HG03045 (cell line): ENCODE measurements around the gene SHISAL1.
"Not testable (repeated sequence)": the region's sequence is repeated elsewhere in the genome, so short reads cannot be mapped to it uniquely, and the experiment has no call there.

Experiments used
- ATAC-seq: cut with Tn5 transposase; IDR thresholded peaks from one replicate; pipeline ENCODE4 v1.9.1; 2021; ENCODE audit warnings: mild to moderate bottlenecking, moderate library complexity; ENCODE audit not compliant: unreplicated experiment

SHISAL1 gene

DNA sequence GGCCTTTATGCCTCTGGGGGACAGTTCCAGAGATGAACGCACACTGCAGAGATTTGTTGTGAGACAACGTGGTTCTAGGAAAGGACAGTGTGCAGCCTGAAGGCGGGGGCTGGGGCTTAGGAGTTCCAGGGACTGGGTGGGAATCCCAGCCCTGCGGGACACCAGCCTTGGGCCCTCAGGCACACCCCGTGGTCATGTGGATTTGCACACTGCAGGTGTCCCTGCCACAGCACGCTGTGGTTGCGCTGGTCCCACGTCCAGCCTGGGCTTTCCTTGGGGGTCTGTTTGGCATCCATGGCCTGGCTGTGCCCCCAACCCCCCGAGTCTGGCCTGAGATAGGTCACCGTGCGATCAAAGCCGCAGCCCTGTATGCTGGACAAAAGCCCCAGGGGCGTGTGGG is 7.3 kb downstream of the SHISAL1 start:
- no peak for ATAC-seq

DNA sequence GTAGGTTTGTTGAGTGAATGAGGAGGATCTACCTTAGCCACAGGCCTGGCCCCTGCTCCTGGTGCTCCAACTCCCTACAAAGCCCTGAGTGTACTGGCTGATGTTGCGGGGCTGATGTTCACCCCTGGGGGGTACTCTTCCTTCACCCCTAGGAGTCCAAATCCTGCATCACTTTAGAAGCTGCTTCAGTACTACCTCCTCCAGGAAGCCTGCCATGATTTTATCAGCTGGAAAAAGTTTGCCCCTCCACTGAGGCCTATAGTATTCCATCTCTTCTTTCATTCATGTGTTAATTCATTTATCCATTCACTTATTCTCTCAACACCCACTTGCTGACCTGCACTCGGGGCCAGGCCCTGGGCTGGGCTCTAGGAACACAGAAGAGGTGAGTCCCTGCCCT is 7.8 kb downstream of the SHISAL1 start:
- ATAC-seq, result no peak

DNA sequence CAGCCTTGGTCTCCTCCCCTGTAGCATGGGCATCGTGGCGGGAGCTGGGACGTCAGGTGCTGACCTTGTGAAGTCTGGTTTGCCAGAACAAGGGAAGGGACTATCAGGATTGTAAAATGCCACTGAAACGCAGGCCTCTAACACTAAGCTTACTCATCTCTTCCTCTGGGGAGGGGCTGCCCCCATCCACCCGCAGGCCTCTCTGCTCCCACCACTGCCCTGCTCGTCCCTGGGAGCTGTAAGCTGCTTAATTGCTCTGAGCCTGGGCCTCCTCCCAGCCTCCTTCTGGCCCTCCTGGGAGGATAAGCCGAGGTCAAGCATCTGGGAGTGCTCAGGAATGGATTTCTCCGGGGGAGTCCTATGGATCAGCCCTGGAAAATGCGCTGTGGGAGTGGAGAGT is 8.4 kb downstream of the SHISAL1 start:
- no peak for ATAC-seq

- ATAC-seq, result not testable (repeated sequence)
Observed at GRCh38 chr22:44302363-44302762, 10.4 kb downstream of the SHISAL1 start.

DNA sequence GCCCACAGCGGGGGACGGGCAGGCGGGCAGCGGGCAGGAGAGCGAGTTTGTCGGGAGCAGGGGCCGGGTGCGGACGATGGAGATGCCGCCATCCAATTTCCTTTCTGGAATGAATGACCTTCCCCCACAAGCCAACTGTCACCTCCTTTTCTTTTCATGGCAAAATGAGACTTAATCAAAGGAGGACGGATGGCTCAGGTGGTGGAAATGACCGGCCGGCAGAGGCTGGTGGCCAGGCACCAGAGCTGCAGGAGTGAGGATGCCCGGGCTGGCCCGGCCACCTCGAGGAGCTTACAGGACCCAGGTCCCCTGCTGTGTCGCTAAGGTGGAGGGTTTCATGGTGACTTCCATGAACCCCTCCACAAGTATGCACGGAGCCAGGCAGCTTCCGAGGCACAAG is 11.7 kb downstream of the SHISAL1 start:
- ATAC-seq, result no peak

DNA sequence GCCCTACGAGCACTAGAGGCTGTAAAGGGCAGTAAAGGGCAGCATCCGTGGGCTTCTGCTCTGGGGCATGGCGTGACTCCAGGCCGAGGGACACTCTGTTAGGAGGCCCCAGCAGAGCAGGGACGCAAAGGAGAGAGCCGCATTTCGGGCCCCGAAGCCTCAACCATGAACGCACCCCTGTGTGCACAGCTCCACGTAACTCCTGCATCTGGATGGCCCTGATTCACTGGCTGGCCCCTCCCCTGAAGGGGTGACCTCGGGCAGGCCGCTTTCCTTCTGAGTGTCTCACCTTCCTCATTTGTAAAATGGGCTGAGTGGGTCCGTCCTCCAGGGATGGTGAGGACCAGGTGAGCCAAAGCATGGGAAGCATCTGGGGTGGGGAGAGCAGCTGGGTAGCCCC is 13.6 kb downstream of the SHISAL1 start:
- ATAC-seq, result no peak

- no peak for ATAC-seq
Observed at GRCh38 chr22:44298406-44299091, 14.2 kb downstream of the SHISAL1 start.

DNA sequence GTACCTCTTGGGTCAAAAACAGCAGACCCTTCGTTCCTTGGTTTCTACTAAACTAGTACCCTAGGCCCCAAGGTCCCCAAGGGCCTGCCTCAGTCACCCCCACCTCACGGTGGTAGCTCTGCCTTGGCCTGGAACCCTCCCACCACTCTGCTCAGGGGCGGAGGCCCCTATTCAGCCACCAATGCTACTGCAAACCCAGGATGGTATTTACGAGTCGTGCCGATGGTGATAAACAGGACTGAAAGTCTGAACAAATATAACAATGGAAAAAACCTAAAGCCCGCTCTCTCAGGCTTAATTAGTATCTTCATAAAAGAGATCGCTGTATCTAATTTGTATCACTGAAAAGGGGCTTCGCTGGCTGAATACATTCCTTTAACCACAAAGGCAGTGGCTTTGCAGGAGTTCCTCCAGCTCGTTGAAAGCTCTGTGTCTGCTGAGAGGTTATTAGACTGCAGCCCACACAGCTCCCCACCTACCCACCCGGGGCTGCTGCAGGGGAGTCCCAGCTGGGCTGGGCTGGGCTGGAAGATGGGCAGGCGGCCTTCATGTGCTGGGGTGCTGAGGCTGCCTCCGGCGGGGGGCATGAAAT is 15.2 kb downstream of the SHISAL1 start:
- no peak for ATAC-seq

- no peak for ATAC-seq
Observed at GRCh38 chr22:44295406-44295805, 17.3 kb downstream of the SHISAL1 start.

GRCh38 chr22:44293876-44294275 is 18.9 kb downstream of the SHISAL1 start:
- no peak for ATAC-seq

DNA sequence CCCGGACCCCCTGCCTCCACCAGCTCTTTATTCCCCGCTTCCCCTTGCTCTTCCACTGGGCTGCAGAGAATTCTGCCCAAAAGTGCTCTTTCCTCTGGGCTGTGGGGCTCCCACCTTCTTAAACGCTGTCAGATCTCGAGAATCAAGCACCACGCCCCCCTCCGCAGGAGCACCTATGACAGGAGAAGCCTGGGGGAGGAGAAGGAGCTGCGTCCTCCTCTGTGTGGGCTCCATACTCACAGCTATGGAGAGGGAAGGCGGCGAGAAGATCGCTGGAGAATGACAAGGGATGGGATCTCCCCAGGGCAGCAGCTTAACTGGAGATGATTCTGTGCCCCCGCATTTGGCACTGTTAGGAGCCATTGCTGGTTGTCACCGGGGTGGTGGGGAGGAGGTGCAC is 19.7 kb downstream of the SHISAL1 start:
- ATAC-seq, result no peak

DNA sequence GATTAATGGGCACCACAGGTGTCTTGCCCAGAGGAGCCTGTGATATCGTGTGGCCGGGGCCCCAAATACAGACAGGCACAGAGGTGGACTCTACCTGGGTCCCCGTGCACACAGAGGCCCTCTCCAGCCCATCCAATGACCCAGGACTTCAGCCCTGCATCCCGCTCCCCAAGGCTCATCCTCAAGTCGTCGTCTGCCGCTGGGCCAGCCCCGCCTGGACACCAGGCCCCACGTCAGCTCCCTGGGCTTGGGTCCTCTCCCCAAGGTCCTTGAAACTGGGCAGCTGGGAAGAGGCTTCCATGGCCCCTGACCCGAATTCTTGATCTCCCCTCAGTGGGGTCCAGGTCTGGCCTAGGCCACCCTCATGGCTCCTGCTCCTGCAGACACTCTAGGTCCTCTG is 20.2 kb downstream of the SHISAL1 start:
- no peak for ATAC-seq

DNA sequence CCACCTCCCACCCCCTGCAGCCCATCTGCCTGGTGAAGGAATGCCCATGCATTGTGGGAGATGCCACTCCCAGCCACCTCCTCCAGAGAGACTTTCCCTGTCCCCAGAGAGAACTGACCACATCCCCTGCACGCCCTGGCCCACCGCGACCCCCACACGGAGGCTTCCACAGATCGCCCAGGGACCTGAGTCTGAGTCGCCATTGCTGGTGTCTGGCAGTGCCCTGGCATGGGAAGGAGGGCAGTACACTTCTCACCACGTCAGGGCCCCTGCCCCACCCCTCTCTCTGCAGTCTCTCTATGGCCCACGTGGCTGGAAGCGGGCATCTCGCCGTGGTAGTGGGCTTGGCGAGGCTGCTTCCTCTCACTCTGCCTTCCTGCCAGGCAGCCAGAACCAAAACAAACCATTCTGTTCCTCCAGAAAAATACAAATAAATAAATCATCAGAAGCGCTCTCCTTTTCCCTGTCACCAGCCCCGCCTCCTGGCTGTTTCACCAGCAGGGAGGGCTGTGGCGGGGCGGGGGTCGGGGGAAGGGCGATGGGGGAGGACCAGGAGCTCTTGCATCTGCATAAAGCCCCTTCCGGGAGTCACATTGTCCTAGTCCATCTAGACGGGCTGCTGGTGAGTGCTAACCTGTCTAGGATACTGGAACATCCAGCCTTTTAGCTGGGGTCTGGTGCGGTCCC is 20.9 kb downstream of the SHISAL1 start:
- ATAC-seq, result no peak

DNA sequence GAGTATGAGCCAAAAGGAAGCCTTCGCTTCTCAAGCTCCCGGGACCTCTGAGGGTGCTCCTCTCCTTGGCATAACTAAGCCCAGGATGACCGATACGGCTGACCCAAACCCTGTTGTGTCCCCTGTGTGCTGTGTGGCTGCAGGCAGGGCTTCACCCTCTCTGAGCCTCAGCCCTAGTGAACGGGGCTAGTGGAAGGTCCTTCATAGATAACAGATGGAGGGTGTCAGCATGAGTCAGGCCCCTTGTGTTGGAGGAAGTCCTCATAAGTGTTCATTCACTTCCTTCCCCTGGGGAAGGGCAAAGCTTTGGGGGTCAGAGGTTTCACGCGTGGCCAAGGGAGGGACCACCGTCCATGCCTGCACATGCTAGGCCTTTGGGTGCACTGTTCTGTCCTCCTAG is 21.5 kb downstream of the SHISAL1 start:
- no peak for ATAC-seq

DNA sequence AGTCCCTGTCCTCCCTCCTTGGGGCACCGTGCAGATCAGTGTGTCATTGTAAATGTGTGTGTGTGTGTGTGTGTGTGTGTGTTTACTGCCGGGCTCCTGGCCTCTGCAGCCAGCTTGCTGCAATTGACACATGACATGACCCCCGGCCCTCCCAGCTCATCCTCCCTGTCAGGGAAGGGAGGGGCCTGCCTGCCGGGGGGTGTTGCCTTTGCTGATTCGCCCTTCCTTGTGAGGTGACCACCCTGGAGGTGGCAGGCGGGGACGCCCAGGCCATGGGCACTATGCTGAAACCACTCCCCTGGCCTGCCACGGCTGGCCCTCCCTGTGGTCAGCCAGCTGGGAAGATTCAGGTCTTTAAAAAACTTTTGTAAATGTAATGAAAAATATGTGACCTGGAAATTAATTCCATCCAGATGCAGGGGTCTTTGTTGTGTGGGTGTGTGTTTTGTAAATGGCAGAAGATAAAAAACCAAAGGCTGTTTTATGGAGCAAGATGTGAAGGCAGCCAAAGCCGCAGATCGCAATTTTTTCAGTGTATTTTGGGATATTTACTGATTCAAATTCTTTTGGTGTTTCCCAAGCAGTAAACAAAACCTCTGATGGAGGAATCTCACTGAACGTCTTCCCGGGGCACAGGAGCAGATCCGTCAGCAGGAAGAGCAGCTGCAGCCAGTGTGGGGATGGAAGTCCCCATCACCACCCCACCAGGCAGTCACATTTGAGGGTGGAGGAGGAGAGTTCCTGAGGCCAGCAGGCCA is 23.2 kb downstream of the SHISAL1 start:
- no peak for ATAC-seq

DNA sequence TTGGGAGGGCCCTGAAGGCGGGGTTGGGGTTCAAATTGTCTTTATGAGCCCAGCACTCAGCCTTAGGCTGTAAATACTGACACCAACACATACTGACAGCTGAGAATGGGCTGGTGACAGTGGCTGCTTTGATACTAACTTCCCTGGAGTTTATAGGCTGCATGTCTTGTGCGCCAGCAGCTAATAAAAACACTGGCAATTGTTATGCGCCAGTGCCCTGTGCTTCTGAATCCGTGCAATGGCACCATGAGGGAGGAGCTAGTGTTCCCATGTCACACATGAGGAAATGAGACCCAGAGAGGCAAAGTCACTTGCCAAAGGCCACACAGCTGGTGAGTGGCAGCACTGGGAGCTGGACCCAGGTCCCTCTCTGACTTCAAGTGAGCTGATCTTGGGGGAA is 23.8 kb downstream of the SHISAL1 start:
- ATAC-seq, result no peak

DNA sequence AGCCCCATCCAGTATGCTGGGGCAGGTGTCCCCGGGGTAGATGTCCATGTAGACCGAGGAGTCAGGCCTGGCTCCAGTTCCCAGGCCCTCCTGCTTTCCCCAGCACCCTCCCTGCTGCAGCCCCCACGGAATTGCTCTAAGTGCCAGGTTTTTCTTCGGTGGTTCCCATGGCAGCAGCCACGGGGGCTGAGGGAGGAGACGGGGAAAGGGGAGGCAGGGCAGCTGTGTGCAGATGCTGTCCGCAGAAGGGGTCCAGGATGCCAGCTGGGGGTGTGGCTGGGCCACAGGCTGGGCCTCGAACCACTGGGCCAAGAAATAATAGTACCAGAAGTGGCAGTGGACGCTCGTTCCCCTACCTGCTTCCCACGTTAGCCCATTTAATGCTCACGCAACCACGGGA is 25.0 kb downstream of the SHISAL1 start:
- no peak for ATAC-seq

GRCh38 chr22:44287121-44287693 is 25.5 kb downstream of the SHISAL1 start:
- no peak for ATAC-seq

DNA sequence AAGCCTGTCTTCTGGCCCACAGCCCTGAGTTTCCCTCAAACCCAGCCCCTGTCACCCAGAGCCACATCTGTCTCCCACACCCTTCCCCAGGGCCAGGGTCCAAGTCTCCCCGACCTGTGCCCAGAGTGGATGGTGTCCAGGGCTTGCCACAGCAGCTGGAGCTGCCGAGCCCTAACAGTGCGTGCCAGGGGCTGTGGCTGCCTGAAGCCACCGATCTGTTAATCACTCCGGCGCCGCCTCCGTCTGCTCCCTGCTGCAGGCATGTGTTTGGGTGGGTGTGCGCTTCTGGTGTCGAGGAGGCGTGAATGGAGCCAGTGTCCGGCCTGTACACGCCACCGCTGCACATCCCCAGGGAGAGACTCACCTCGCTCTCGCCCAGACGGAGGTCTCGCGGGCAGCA is 26.1 kb downstream of the SHISAL1 start:
- ATAC-seq, result no peak

DNA sequence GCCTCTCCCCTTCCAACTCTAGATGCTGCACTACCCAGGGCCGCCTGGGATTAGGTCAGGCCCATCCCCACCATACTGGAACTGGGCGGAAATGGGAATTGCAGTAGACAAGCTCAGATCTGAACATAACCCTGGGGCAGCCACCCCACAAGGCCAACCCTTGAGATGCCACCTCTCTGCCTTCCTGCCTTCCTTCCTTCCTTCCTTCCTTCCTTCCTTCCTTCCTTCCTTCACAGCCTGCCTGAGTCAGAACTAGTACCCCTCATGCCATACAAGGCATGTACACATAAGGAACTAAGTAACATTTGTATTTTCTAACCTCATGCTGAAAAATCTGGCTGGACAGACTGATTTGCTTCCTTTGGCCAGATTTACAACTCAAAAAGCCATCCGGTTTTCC is 28.0 kb downstream of the SHISAL1 start:
- no peak for ATAC-seq
